ENCODE data around the gene TEP1.
"Not testable (repeated sequence)": the region's sequence is repeated elsewhere in the genome, so short reads cannot be mapped to it uniquely, and the experiment has no call there.

Gene TEP1

GRCh38 chr14:20412876-20413743, at the start of gene TEP1:
TSS of gene TEP1 (minus strand) at chr14:20413501. CDS start at chr14:20408439, 5,062 bp downstream.
- DNase-seq (ENCODE audit: extremely low read depth in 1 of 2, low read depth in 1 of 2) = peak; percentile 13 to 58

GRCh38 chr14:20461225-20462141, 48.2 kb upstream of the TEP1 start, which contains the start of gene PIP4P1:
TSS of gene PIP4P1 (minus strand) at chr14:20461434. CDS start at chr14:20461325, 109 bp downstream.
- peak; percentile 95 for DNase-seq (ENCODE audit: extremely low read depth in 1 of 2, low read depth in 1 of 2)

- DNase-seq (ENCODE audit: extremely low read depth in 1 of 2, low read depth in 1 of 2) = no peak
Measured at GRCh38 chr14:20460458-20461224, 47.3 kb upstream of the TEP1 start.

- DNase-seq (ENCODE audit: extremely low read depth in 1 of 2, low read depth in 1 of 2) = no peak
Measured at GRCh38 chr14:20458031-20458789, 44.9 kb upstream of the TEP1 start.

- no peak for DNase-seq (ENCODE audit: extremely low read depth in 1 of 2, low read depth in 1 of 2)
Measured at GRCh38 chr14:20456971-20457370, 43.7 kb upstream of the TEP1 start.

GRCh38 chr14:20455355-20456300, 42.3 kb upstream of the TEP1 start:
- peak; percentile 33 to 37 for DNase-seq (ENCODE audit: extremely low read depth in 1 of 2, low read depth in 1 of 2)

GRCh38 chr14:20454516-20455354, 41.4 kb upstream of the TEP1 start, which contains the start of the genes APEX1 and OSGEP:
TSS of gene APEX1 (plus strand) at chr14:20455226. CDS start at chr14:20455646, 420 bp downstream.
TSS of gene OSGEP (minus strand) at chr14:20454812. CDS start at chr14:20454683, 129 bp downstream.
- peak; percentile 93 to 97 for DNase-seq (ENCODE audit: extremely low read depth in 1 of 2, low read depth in 1 of 2)

- DNase-seq (ENCODE audit: extremely low read depth in 1 of 2, low read depth in 1 of 2) = not testable (repeated sequence)
Measured at GRCh38 chr14:20452831-20453230, 39.5 kb upstream of the TEP1 start.

GRCh38 chr14:20446889-20447288, 33.6 kb upstream of the TEP1 start:
- no peak for DNase-seq (ENCODE audit: extremely low read depth in 1 of 2, low read depth in 1 of 2)

GRCh38 chr14:20443650-20444049, 30.3 kb upstream of the TEP1 start:
- DNase-seq (ENCODE audit: extremely low read depth in 1 of 2, low read depth in 1 of 2) = not testable (repeated sequence)

- no peak for DNase-seq (ENCODE audit: extremely low read depth in 1 of 2, low read depth in 1 of 2)
Measured at GRCh38 chr14:20441461-20441860, 28.2 kb upstream of the TEP1 start.

- no peak for DNase-seq (ENCODE audit: extremely low read depth in 1 of 2, low read depth in 1 of 2)
Measured at GRCh38 chr14:20440882-20441281, 27.6 kb upstream of the TEP1 start.

GRCh38 chr14:20440465-20440864, 27.2 kb upstream of the TEP1 start:
- DNase-seq (ENCODE audit: extremely low read depth in 1 of 2, low read depth in 1 of 2) = no peak

- no peak for DNase-seq (ENCODE audit: extremely low read depth in 1 of 2, low read depth in 1 of 2)
Measured at GRCh38 chr14:20438664-20439063, 25.4 kb upstream of the TEP1 start.

GRCh38 chr14:20436363-20436755, 23.1 kb upstream of the TEP1 start:
- DNase-seq (ENCODE audit: extremely low read depth in 1 of 2, low read depth in 1 of 2) = no peak

GRCh38 chr14:20435582-20436362, 22.5 kb upstream of the TEP1 start, which contains the start of gene KLHL33:
TSS of gene KLHL33 (minus strand) at chr14:20436166. CDS start at chr14:20435811, 355 bp downstream.
- no peak for DNase-seq (ENCODE audit: extremely low read depth in 1 of 2, low read depth in 1 of 2)
